Naive thymus-derived CD4-positive, alpha-beta T cell (primary cell): Measurements from ENCODE around the gene ZNF181. TPM values are rescaled to one million over a fixed set of nuclear protein-coding genes. Genes with fewer than 3 reads are reported as not detected.

Experiments
- ATAC-seq: fragments of 150-1000 bp; cut with Tn5 transposase; 2 replicates; pipeline ENCODE4 v1.10.0; 2021; ENCODE audit warnings: mild to moderate bottlenecking, moderate library complexity
- CTCF ChIA-PET: fragments of 350-600 bp; sonication (Branson Sonifier 250); formaldehyde crosslinking; loops from one replicate; lab custom pipeline; 2021; ENCODE audit warnings: antibody characterized with exemption; lab: Charles Lee
- POLR2A ChIA-PET: fragments of 350-600 bp; sonication (Branson Sonifier 250); formaldehyde crosslinking; loops from one replicate; lab custom pipeline; 2021; ENCODE audit warnings: antibody characterized with exemption, inconsistent platforms; lab: Charles Lee
- DNase-seq, 9 donors: peaks; one replicate each; pipeline versions ENCODE4 v3.0.0 to v3.0.0-alpha.2; 2020 to 2022; ENCODE audit warnings: mixed read lengths in 1 of 9
- H3K27ac ChIP-seq: one replicate; pipeline ENCODE4 v1.7.0; 2013; ENCODE audit warnings: mild to moderate bottlenecking, low read depth, low read length, moderate library complexity
- H3K27me3 ChIP-seq, 2 donors: one replicate each; pipeline ENCODE4 v1.7.0; 2013; ENCODE audit warnings: low read length in 2 of 2, mild to moderate bottlenecking in 2 of 2, moderate library complexity in 2 of 2; ENCODE audit not compliant: control insufficient read depth in 2 of 2, insufficient read depth in 2 of 2
- H3K36me3 ChIP-seq, 3 experiments: 1 replicate in 2 of 3; 2 replicates in 1 of 3; pipeline ENCODE4 v1.7.0; 2013; ENCODE audit warnings: low read length in 3 of 3, mild to moderate bottlenecking in 3 of 3, moderate library complexity in 1 of 3; ENCODE audit not compliant: insufficient read depth in 3 of 3, control insufficient read depth in 2 of 3
- H3K4me1 ChIP-seq, 2 donors: one replicate each; pipeline ENCODE4 v1.7.0; 2013; ENCODE audit warnings: low read length in 2 of 2, mild to moderate bottlenecking in 2 of 2, moderate library complexity in 1 of 2; ENCODE audit not compliant: control insufficient read depth in 2 of 2, insufficient read depth in 2 of 2
- H3K4me3 ChIP-seq: 2 replicates; pipeline ENCODE4 v1.7.0; 2013; ENCODE audit warnings: mild to moderate bottlenecking, low read length
- H3K9me3 ChIP-seq, 3 experiments: 1 replicate in 2 of 3; 2 replicates in 1 of 3; pipeline ENCODE4 v1.7.0; 2013; ENCODE audit warnings: low read length in 3 of 3; ENCODE audit not compliant: control insufficient read depth in 2 of 3
- H3K27ac Mint-ChIP-seq, 9 donors: one replicate each; pipeline ENCODE4 v1.8.0; 2020 to 2022; ENCODE audit warnings: mixed read lengths in 9 of 9, mild to moderate bottlenecking in 8 of 9, moderate library complexity in 5 of 9, inconsistent platforms in 2 of 9
- H3K27me3 Mint-ChIP-seq, 5 donors: one replicate each; pipeline ENCODE4 v1.8.0; 2021 to 2022; ENCODE audit warnings: mixed read lengths in 5 of 5, mild to moderate bottlenecking in 1 of 5
- H3K36me3 Mint-ChIP-seq, 5 donors: one replicate each; pipeline ENCODE4 v1.8.0; 2020 to 2022; ENCODE audit warnings: mixed read lengths in 5 of 5, mild to moderate bottlenecking in 3 of 5, inconsistent platforms in 1 of 5
- H3K4me1 Mint-ChIP-seq, 7 donors: one replicate each; pipeline ENCODE4 v1.8.0; 2020 to 2022; ENCODE audit warnings: mixed read lengths in 7 of 7, mild to moderate bottlenecking in 3 of 7, inconsistent platforms in 1 of 7
- H3K4me3 Mint-ChIP-seq, 10 donors: one replicate each; pipeline ENCODE4 v1.8.0; 2020 to 2022; ENCODE audit warnings: mild to moderate bottlenecking in 10 of 10, mixed read lengths in 10 of 10, moderate library complexity in 6 of 10, inconsistent platforms in 2 of 10
- H3K9me3 Mint-ChIP-seq, 11 donors: one replicate each; pipeline ENCODE4 v1.8.0; 2020 to 2022; ENCODE audit warnings: mixed read lengths in 11 of 11, mild to moderate bottlenecking in 4 of 11, inconsistent platforms in 1 of 11, moderate library complexity in 1 of 11
- intact Hi-C, 2 donors: fragments of 100-400 bp; cut with micrococcal nuclease; formaldehyde crosslinking; loops; one replicate each; pipeline ENCODE4 v1.15.1; 2023
- polyA plus RNA-seq, 2 donors: library from polyadenylated mRNA; unstranded; fragments of 300-500 nt; fragmentation: Illumina TruSeq; gene quantifications; one replicate each; pipeline ENCODE4 v1.2.3, GENCODE V29; 2021
- total RNA-seq, 6 experiments: library from RNA in 5 of 6; stranded (reverse) in 5 of 6; gene quantifications; 1 replicate in 5 of 6; 2 replicates in 1 of 6; pipeline ENCODE4 v1.2.3 and lab custom pipeline; 2021 to 2026

ZNF181 gene
- total and polyA plus RNA-seq, 7 experiments from 2014 or later = 4.8 to 36.0 (median 25.5) TPM

GRCh38 chr19:34722353-34722752 is 11.7 kb upstream of the ZNF181 start:
- Histone ChIP-seq H3K27ac (no peak overlapping the region), H3K9me3 (no peaks in the 10 kb centered on the region), H3K27me3 (no peaks in the 10 kb centered on the region), H3K36me3 (no peaks in the 10 kb centered on the region), H3K4me1 (no peaks in the 10 kb centered on the region), H3K4me3 (no peak overlapping the region)
- intact Hi-C loops = no loop called here
- POLR2A ChIA-PET = no interaction called here
- H3K9me3 Mint-ChIP-seq = no peaks in the 10 kb centered on the region
- H3K27me3 Mint-ChIP-seq = peaks cover 11 to 47% (median 25%) of the 10 kb centered on the region in 5 donors
- ATAC-seq (no peak), DNase-seq (no peak)
- CTCF ChIA-PET = interaction anchor here (1.6 kb wide), 1 partner anchor 10 kb away, joined by 4 read pairs; no protein-coding TSS in a partner anchor
- H3K27ac Mint-ChIP-seq = no peak overlapping the region
- H3K4me3 Mint-ChIP-seq = no peak overlapping the region
- H3K36me3 Mint-ChIP-seq = peaks cover 0 to 5% (median 0%) of the 10 kb centered on the region in 5 donors
- H3K4me1 Mint-ChIP-seq = peaks cover 0 to 2% (median 0%) of the 10 kb centered on the region in 7 donors

GRCh38 chr19:34725400-34725799 is 8.6 kb upstream of the ZNF181 start:
- Histone ChIP-seq H3K4me3 (no peak overlapping the region), H3K36me3 (no peaks in the 10 kb centered on the region), H3K4me1 (no peaks in the 10 kb centered on the region), H3K9me3 (no peaks in the 10 kb centered on the region), H3K27me3 (no peaks in the 10 kb centered on the region), H3K27ac (no peak overlapping the region)
- CTCF ChIA-PET = interaction anchor here (0.7 kb wide), 1 partner anchor 222 kb away, joined by 3 read pairs; no protein-coding TSS in a partner anchor
- Mint-ChIP-seq H3K27ac (no peak overlapping the region), H3K4me1 (peaks cover 0 to 2% (median 0%) of the 10 kb centered on the region in 7 donors), H3K4me3 (no peak overlapping the region), H3K9me3 (no peaks in the 10 kb centered on the region), H3K27me3 (peaks cover 11 to 48% (median 38%) of the 10 kb centered on the region in 5 donors), H3K36me3 (peaks cover 0 to 9% (median 0%) of the 10 kb centered on the region in 5 donors)
- POLR2A ChIA-PET = no interaction called here
- no peak for ATAC-seq
- intact Hi-C loops = no loop called here
- DNase-seq = no peak

- H3K27ac ChIP-seq = no peak overlapping the region
- ChIA-PET CTCF (no interaction called here), POLR2A (no interaction called here)
- DNase-seq (no peak), ATAC-seq (no peak)
- no peak overlapping the region for H3K4me3 ChIP-seq
- intact Hi-C loops = loop anchor here (5.0 to 10.0 kb wide), 5 partner anchors 131 to 306 kb away; partner anchors contain the start of genes GRAMD1A (in 1 of the 2) and UBA2 (in 1 of the 2)
- no peaks in the 10 kb centered on the region for H3K9me3 ChIP-seq
- Mint-ChIP-seq H3K9me3 (peaks cover 4 to 12% (median 7%) of the 10 kb centered on the region in 11 donors), H3K27me3 (peaks cover 9 to 23% (median 20%) of the 10 kb centered on the region in 5 donors), H3K4me3 (peak overlapping the region in 5 of 10 donors; percentile 5 to 66 (median 25)), H3K36me3 (peaks cover 10 to 19% (median 11%) of the 10 kb centered on the region in 5 donors), H3K4me1 (peaks cover 12 to 31% (median 25%) of the 10 kb centered on the region in 7 donors), H3K27ac (peak overlapping the region in 1 of 9 donors; percentile 26)
- peaks cover 0 to 16% (median 0%) of the 10 kb centered on the region in 3 experiments for H3K36me3 ChIP-seq
- H3K4me1 ChIP-seq = peaks cover 11 to 17% of the 10 kb centered on the region in 2 donors
- H3K27me3 ChIP-seq = no peaks in the 10 kb centered on the region
Observed at GRCh38 chr19:34731019-34731829, 2.8 kb upstream of the ZNF181 start.

GRCh38 chr19:34731964-34732363 is 2.1 kb upstream of the ZNF181 start:
- Histone ChIP-seq H3K4me3 (no peak overlapping the region), H3K27ac (no peak overlapping the region), H3K4me1 (peaks cover 11 to 17% of the 10 kb centered on the region in 2 donors), H3K36me3 (peaks cover 0 to 18% (median 4%) of the 10 kb centered on the region in 3 experiments), H3K27me3 (no peaks in the 10 kb centered on the region), H3K9me3 (no peaks in the 10 kb centered on the region)
- Mint-ChIP-seq H3K9me3 (peaks cover 4 to 15% (median 9%) of the 10 kb centered on the region in 11 donors), H3K27me3 (peaks cover 5 to 16% (median 12%) of the 10 kb centered on the region in 5 donors), H3K27ac (no peak overlapping the region), H3K4me3 (peak overlapping the region in 5 of 10 donors; percentile 5 to 66 (median 25)), H3K36me3 (peaks cover 11 to 25% (median 16%) of the 10 kb centered on the region in 5 donors), H3K4me1 (peaks cover 17 to 37% (median 28%) of the 10 kb centered on the region in 7 donors)
- ChIA-PET POLR2A (interaction anchor here (2.2 kb wide), 1 partner anchor 40 kb away, joined by 7 read pairs; no protein-coding TSS in a partner anchor), CTCF (no interaction called here)
- intact Hi-C loops = loop anchor here (2.0 to 10.0 kb wide), 7 partner anchors 129 to 1013 kb away; partner anchors contain the start of genes GRAMD1A (in 1 of the 2), PSENEN (in 1 of the 2), U2AF1L4 (in 1 of the 2) and UBA2 (in 1 of the 2)
- DNase-seq (no peak), ATAC-seq (no peak)

GRCh38 chr19:34732612-34733211 is 1.3 kb upstream of the ZNF181 start:
- peaks cover 17 to 39% (median 28%) of the 10 kb centered on the region in 7 donors for H3K4me1 Mint-ChIP-seq
- peak overlapping the region in 4 of 9 donors; percentile 17 to 98 (median 73) for H3K27ac Mint-ChIP-seq
- H3K36me3 Mint-ChIP-seq = peaks cover 11 to 26% (median 22%) of the 10 kb centered on the region in 5 donors
- ATAC-seq = no peak
- intact Hi-C loops = loop anchor here (1.0 to 10.0 kb wide), 10 partner anchors 41 to 1012 kb away; partner anchors contain the start of genes GRAMD1A (in 1 of the 2), PSENEN (in 1 of the 2), SCGB2B2 (in 1 of the 2) and U2AF1L4 (in 1 of the 2)
- Histone ChIP-seq H3K27me3 (no peaks in the 10 kb centered on the region), H3K9me3 (peaks cover 0 to 3% (median 0%) of the 10 kb centered on the region in 3 experiments), H3K27ac (peak overlapping the region; percentile 94), H3K36me3 (peaks cover 0 to 21% (median 9%) of the 10 kb centered on the region in 3 experiments), H3K4me1 (peaks cover 11 to 17% of the 10 kb centered on the region in 2 donors), H3K4me3 (no peak overlapping the region)
- DNase-seq = no peak
- peaks cover 4 to 20% (median 9%) of the 10 kb centered on the region in 11 donors for H3K9me3 Mint-ChIP-seq
- POLR2A ChIA-PET = interaction anchor here (0.6 to 2.3 kb wide), 6 partner anchors 39 to 566 kb away, joined by 3 to 17 read pairs (median 4); partner anchors contain the start of genes SCGB2B2 and ZNF302
- H3K27me3 Mint-ChIP-seq = peaks cover 3 to 11% (median 5%) of the 10 kb centered on the region in 5 donors
- CTCF ChIA-PET = no interaction called here
- peak overlapping the region; percentile 45 to 99 (median 70) for H3K4me3 Mint-ChIP-seq
